HG03097 (cell line): ENCODE results near the gene CCDC174.

Experiments
- ATAC-seq: cut with Tn5 transposase; IDR thresholded peaks from one replicate; pipeline ENCODE4 v1.9.1; 2021; ENCODE audit not compliant: unreplicated experiment, low FRiP score

The CCDC174 gene

GRCh38 chr3:14698601-14699244 lies 47.2 kb downstream of the CCDC174 start:
- ATAC-seq, result no peak

- ATAC-seq, result no peak
Measured at GRCh38 chr3:14699643-14700042, 48.1 kb downstream of the CCDC174 start.

GRCh38 chr3:14700891-14701290 lies 49.3 kb downstream of the CCDC174 start:
- no peak for ATAC-seq

GRCh38 chr3:14701676-14702075 lies 50.1 kb downstream of the CCDC174 start:
- no peak for ATAC-seq

GRCh38 chr3:14703128-14703750 lies 51.7 kb downstream of the CCDC174 start:
- ATAC-seq, result no peak

- ATAC-seq, result no peak
Measured at GRCh38 chr3:14703791-14704190, 52.2 kb downstream of the CCDC174 start.

GRCh38 chr3:14706096-14706495 lies 54.5 kb downstream of the CCDC174 start:
- ATAC-seq, result no peak

- no peak for ATAC-seq
Measured at GRCh38 chr3:14716591-14716990, 65.0 kb downstream of the CCDC174 start.

- no peak for ATAC-seq
Measured at GRCh38 chr3:14717307-14717706, 65.7 kb downstream of the CCDC174 start.

GRCh38 chr3:14718539-14718938 lies 67.0 kb downstream of the CCDC174 start:
- no peak for ATAC-seq

GRCh38 chr3:14719006-14719405 lies 67.4 kb downstream of the CCDC174 start:
- ATAC-seq, result no peak

GRCh38 chr3:14721126-14721864 lies 69.7 kb downstream of the CCDC174 start:
- ATAC-seq, result no peak
